ENCODE results near the gene LSAMP.

DNA sequence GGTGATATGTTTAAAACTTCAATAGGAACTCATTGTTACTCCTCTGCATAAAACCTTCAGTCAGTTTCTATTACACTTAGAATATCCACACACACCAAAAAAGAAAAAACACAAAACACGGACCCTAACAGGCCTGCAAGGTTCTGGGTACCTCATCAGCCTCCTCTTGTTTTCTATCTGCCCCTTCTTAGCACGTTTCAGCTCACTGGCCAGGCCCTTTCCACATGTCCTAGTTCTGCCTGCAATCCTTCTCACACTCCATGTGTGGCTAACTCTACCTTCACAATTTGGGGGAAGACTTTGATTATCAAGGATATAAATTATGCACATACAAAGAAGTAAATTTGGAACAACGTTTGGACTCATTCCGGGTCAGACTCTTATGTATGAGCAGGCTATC, 376.3 kb downstream of the LSAMP start:
- TF ChIP-seq, protein P1, sequence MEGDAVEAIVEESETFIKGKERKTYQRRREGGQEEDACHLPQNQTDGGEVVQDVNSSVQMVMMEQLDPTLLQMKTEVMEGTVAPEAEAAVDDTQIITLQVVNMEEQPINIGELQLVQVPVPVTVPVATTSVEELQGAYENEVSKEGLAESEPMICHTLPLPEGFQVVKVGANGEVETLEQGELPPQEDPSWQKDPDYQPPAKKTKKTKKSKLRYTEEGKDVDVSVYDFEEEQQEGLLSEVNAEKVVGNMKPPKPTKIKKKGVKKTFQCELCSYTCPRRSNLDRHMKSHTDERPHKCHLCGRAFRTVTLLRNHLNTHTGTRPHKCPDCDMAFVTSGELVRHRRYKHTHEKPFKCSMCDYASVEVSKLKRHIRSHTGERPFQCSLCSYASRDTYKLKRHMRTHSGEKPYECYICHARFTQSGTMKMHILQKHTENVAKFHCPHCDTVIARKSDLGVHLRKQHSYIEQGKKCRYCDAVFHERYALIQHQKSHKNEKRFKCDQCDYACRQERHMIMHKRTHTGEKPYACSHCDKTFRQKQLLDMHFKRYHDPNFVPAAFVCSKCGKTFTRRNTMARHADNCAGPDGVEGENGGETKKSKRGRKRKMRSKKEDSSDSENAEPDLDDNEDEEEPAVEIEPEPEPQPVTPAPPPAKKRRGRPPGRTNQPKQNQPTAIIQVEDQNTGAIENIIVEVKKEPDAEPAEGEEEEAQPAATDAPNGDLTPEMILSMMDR (IDR thresholded peaks at IDR 0.05) = no peak
- TF ChIP-seq POLR2A (IDR thresholded peaks at IDR 0.05) = no peak

Data from esophagus squamous epithelium (tissue), 4 donors.